GM06990 (cell line): ENCODE measurements around the gene HOXC4.

Experiments used
- DNase-seq: peaks from one replicate; pipeline ENCODE4 v3.0.0-alpha.2; 2011; ENCODE audit not compliant: insufficient read length; ENCODE audit errors: extremely low read depth
- H3K27me3 ChIP-seq: replicated peaks from 2 replicates; pipeline ENCODE4 v1.6.0; 2011; ENCODE audit warnings: low read length; ENCODE audit not compliant: control insufficient read depth, insufficient read depth
- H3K36me3 ChIP-seq: 2 replicates; pipeline ENCODE4 v1.5.1; 2011; ENCODE audit warnings: low read length; ENCODE audit not compliant: control insufficient read depth, insufficient read depth
- H3K4me3 ChIP-seq: replicated peaks from 2 replicates; pipeline ENCODE4 v1.5.1; 2011; ENCODE audit warnings: low read depth, mild to moderate bottlenecking, control low read depth, low read length
- CTCF ChIP-seq: IDR thresholded peaks from 2 replicates; pipeline ENCODE4 v1.5.1; 2011; ENCODE audit warnings: low read length, control low read depth, mild to moderate bottlenecking, inconsistent platforms; ENCODE audit not compliant: insufficient read depth, poor library complexity, severe bottlenecking

HOXC4 gene

GRCh38 chr12:54031480-54031879 lies 22.2 kb upstream of the HOXC4 start:
- H3K4me3 ChIP-seq, result no peak overlapping the region
- TF ChIP-seq CTCF, result no peak
- no peak for DNase-seq
- peaks cover 2% of the 10 kb centered on the region; the same call in 1 of the 2 replicates for H3K27me3 ChIP-seq
- H3K36me3 ChIP-seq, result no peaks in the 10 kb centered on the region

GRCh38 chr12:54032086-54032619 lies 21.5 kb upstream of the HOXC4 start:
- Histone ChIP-seq H3K4me3 (no peak overlapping the region), H3K36me3 (no peaks in the 10 kb centered on the region), H3K27me3 (peaks cover 2% of the 10 kb centered on the region; the same call in 1 of the 2 replicates)
- no peak for TF ChIP-seq CTCF
- DNase-seq, result no peak

GRCh38 chr12:54032627-54033100 lies 21.0 kb upstream of the HOXC4 start, which contains the start of gene HOXC5:
TSS of gene HOXC5 (plus strand) at chr12:54033050. CDS start at chr12:54033123, 73 bp downstream.
- Histone ChIP-seq H3K4me3 (peak within 1 kb of the TSS; percentile 42), H3K27me3 (peaks cover 2% of the 10 kb centered on the region; the same call in 1 of the 2 replicates), H3K36me3 (no peaks in the 10 kb centered on the region)
- no peak for DNase-seq
- peak; percentile 97 for TF ChIP-seq CTCF

GRCh38 chr12:54033106-54033979 lies 20.3 kb upstream of the HOXC4 start:
- Histone ChIP-seq H3K36me3 (no peaks in the 10 kb centered on the region), H3K27me3 (peaks cover 2% of the 10 kb centered on the region; the same call in 1 of the 2 replicates), H3K4me3 (peak overlapping the region; percentile 42)
- no peak for TF ChIP-seq CTCF
- DNase-seq, result no peak

GRCh38 chr12:54033980-54034784 lies 19.5 kb upstream of the HOXC4 start:
- Histone ChIP-seq H3K36me3 (no peaks in the 10 kb centered on the region), H3K4me3 (peak overlapping the region; percentile 9), H3K27me3 (peaks cover 2% of the 10 kb centered on the region; the same call in 1 of the 2 replicates)
- TF ChIP-seq CTCF, result no peak
- no peak for DNase-seq
